HCT116 (cell line): ENCODE results near the gene PIK3R2. TPM values are rescaled to one million over a fixed set of nuclear protein-coding genes. Genes with fewer than 3 reads are reported as not detected.

ENCODE experiments used
- ATAC-seq: fragments of 200-7000 bp; cut with Tn5 transposase; 2 replicates; pipeline ENCODE4 v1.9.1; 2020; ENCODE audit warnings: mild to moderate bottlenecking, moderate library complexity
- Bru-seq: library from RNA; stranded (reverse); fragments of 400-500 nt; gene quantifications from one replicate; lab custom pipeline; 2021; lab: Mats Ljungman, UMichigan
- BruChase-seq, 2 experiments: library from RNA; stranded (reverse); fragments of 400-500 nt; gene quantifications; one replicate each; lab custom pipeline; 2021; lab: Mats Ljungman, UMichigan
- BruUV-seq: library from RNA; stranded (reverse); fragments of 400-500 nt; replicated peaks from 2 replicates; lab custom pipeline; 2021; lab: Mats Ljungman, UMichigan
- CTCF ChIA-PET: fragments of 300-600 bp; sonication (Branson Sonifier 250); formaldehyde crosslinking; loops from one replicate; lab custom pipeline; 2021; ENCODE audit warnings: antibody characterized with exemption; lab: Charles Lee
- POLR2A ChIA-PET: fragments of 300-600, 350-600 bp; sonication (Branson Sonifier 250); formaldehyde crosslinking; loops from one replicate; lab custom pipeline; 2021; ENCODE audit warnings: antibody characterized with exemption; lab: Charles Lee
- RAD21 ChIA-PET, 2 experiments: fragments of 300-600 bp; sonication (Branson Sonifier 250); formaldehyde crosslinking; loops; one replicate each; lab custom pipeline; 2023; ENCODE audit warnings: low total read pairs in 2 of 2; ENCODE audit not compliant: uncharacterized antibody in 2 of 2, unreplicated experiment in 2 of 2, low non-redundant PET in 1 of 2; lab: Charles Lee
- DNase-seq: peaks from one replicate; pipeline ENCODE4 v3.0.0-alpha.2; 2010; ENCODE audit warnings: low read depth, low spot score
- H2AFZ ChIP-seq: fragments of 200-600 bp; shearing (Covaris generic), sonication (generic); 2 replicates; pipeline ENCODE4 v1.6.1; 2017; ENCODE audit warnings: low read depth, mixed run types, mixed read lengths, antibody characterized with exemption, low read length; ENCODE audit not compliant: poor library complexity, severe bottlenecking
- H3K27ac ChIP-seq: 2 replicates; pipeline ENCODE4 v1.5.1; 2012; ENCODE audit warnings: low read depth, low read length
- H3K27me3 ChIP-seq: fragments of 200-600 bp; sonication (generic); 2 replicates; pipeline ENCODE4 v1.6.1; 2016; ENCODE audit warnings: mixed run types, low read length, mixed read lengths; ENCODE audit not compliant: insufficient read depth
- H3K36me3 ChIP-seq, 2 experiments: fragments of 200-500 bp in 1 of 2; fragments of 200-600 bp in 1 of 2; sonication (Bioruptor generic) in 1 of 2; sonication (generic) in 1 of 2; 2 replicates each; pipeline versions ENCODE4 v1.5.1 to v1.6.1; 2014 to 2016; ENCODE audit warnings: low read length in 2 of 2, inconsistent platforms in 1 of 2, mixed read lengths in 1 of 2, mixed run types in 1 of 2; ENCODE audit not compliant: insufficient read depth in 2 of 2, control insufficient read depth in 1 of 2
- H3K4me1 ChIP-seq, 2 experiments: fragments of 200-600 bp in 1 of 2; sonication (generic) in 1 of 2; 2 replicates each; pipeline versions ENCODE4 v1.5.1 to v1.6.1; 2012 to 2017; ENCODE audit warnings: low read length in 2 of 2, inconsistent platforms in 1 of 2, mild to moderate bottlenecking in 1 of 2, mixed read lengths in 1 of 2, mixed run types in 1 of 2, moderate library complexity in 1 of 2; ENCODE audit not compliant: insufficient read depth in 2 of 2, control insufficient read depth in 1 of 2
- H3K4me2 ChIP-seq: fragments of 200-600 bp; sonication (generic); 2 replicates; pipeline ENCODE4 v1.6.1; 2017; ENCODE audit warnings: mixed run types, low read length, mixed read lengths
- H3K4me3 ChIP-seq, 2 experiments: fragments of 200-600 bp in 1 of 2; sonication (generic) in 1 of 2; replicated peaks in 1 of 2; 2 replicates each; pipeline ENCODE4 v1.5.1; 2011 to 2016; ENCODE audit warnings: low read length in 2 of 2, control low read depth in 1 of 2, low read depth in 1 of 2, mild to moderate bottlenecking in 1 of 2, mixed read lengths in 1 of 2, mixed run types in 1 of 2
- H3K79me2 ChIP-seq: fragments of 200-600 bp; sonication (generic); 2 replicates; pipeline ENCODE4 v1.6.1; 2017; ENCODE audit warnings: mild to moderate bottlenecking, mixed run types, low read length, moderate library complexity, mixed read lengths; ENCODE audit not compliant: insufficient read depth
- H3K9ac ChIP-seq: fragments of 200-600 bp; sonication (generic); 2 replicates; pipeline ENCODE4 v1.6.1; 2016; ENCODE audit warnings: low read length, mixed read lengths
- H3K9me2 ChIP-seq: fragments of 200-600 bp; sonication (generic), shearing (Covaris generic); 2 replicates; pipeline ENCODE4 v1.6.1; 2017; ENCODE audit warnings: mixed run types, mild to moderate bottlenecking, moderate library complexity; ENCODE audit not compliant: insufficient read depth
- H3K9me3 ChIP-seq, 2 experiments: fragments of 200-500 bp in 1 of 2; fragments of 200-600 bp in 1 of 2; sonication (Bioruptor generic) in 1 of 2; sonication (generic) in 1 of 2; 2 replicates each; pipeline ENCODE4 v1.6.1; 2014 to 2017; ENCODE audit warnings: low read length in 2 of 2, mixed read lengths in 2 of 2, inconsistent platforms in 1 of 2, low read depth in 1 of 2, mild to moderate bottlenecking in 1 of 2, mixed run types in 1 of 2, moderate library complexity in 1 of 2; ENCODE audit not compliant: control insufficient read depth in 1 of 2, insufficient read depth in 1 of 2
- H4K20me1 ChIP-seq: fragments of 200-600 bp; sonication (generic), shearing (Covaris generic); 2 replicates; pipeline ENCODE4 v1.6.1; 2017; ENCODE audit warnings: mixed run types, mild to moderate bottlenecking, moderate library complexity; ENCODE audit not compliant: insufficient read depth
- FOSL1 ChIP-seq: IDR thresholded peaks from 2 replicates; pipeline ENCODE4 v1.6.1; 2012; ENCODE audit warnings: low read depth
- POLR2A ChIP-seq: IDR thresholded peaks from 2 replicates; pipeline ENCODE4 v1.7.0; 2011; ENCODE audit warnings: borderline replicate concordance; ENCODE audit not compliant: insufficient read depth, insufficient read length; ENCODE audit errors: extremely low read depth
- POLR2AphosphoS5 ChIP-seq: IDR thresholded peaks from 2 replicates; pipeline ENCODE4 v1.6.1; 2011; ENCODE audit warnings: mild to moderate bottlenecking, low read depth, low read length, moderate library complexity
- ZFX ChIP-seq: fragments of 450-650 bp; IDR thresholded peaks from 2 replicates; pipeline ENCODE4 v1.6.1; 2017
- ZNF274 ChIP-seq: fragments of 200-500 bp; sonication (Bioruptor generic); IDR thresholded peaks from 2 replicates; pipeline ENCODE4 v1.6.1; 2014; ENCODE audit warnings: mild to moderate bottlenecking, low read depth, low read length, inconsistent platforms
- intact Hi-C: fragments of 100-400 bp; cut with micrococcal nuclease; formaldehyde crosslinking; loops from 2 replicates; pipeline ENCODE4 v1.10.0; 2022
- long read RNA-seq: library from polyadenylated mRNA; unstranded; transcript quantifications from one replicate; pipeline ENCODE4 v2.0.0, GENCODE V29; 2021; ENCODE audit not compliant: unreplicated experiment
- polyA plus RNA-seq: library from polyadenylated mRNA; unstranded; fragments of >200 nt; gene quantifications from 2 replicates; pipeline ENCODE4 v1.2.1, GENCODE V29; 2012; ENCODE audit warnings: missing spikeins
- total RNA-seq: library from RNA; stranded (reverse); gene quantifications from one replicate; pipeline ENCODE4 v1.2.1, GENCODE V29; 2021; ENCODE audit not compliant: unreplicated experiment
- TF ChIP-seq, protein P1 (sequence below): IDR thresholded peaks from 2 replicates; pipeline ENCODE4 v1.6.1; 2011; ENCODE audit warnings: mild to moderate bottlenecking, low read length, moderate library complexity; ENCODE audit not compliant: insufficient replicate concordance; ENCODE audit errors: extremely low read depth

Gene PIK3R2
- total RNA-seq (53.4 TPM), Bru-seq, nascent RNA (percentile 52 among the genes with signal in this experiment), BruChase-seq, experiment 1, labeled RNA remaining after a 6-hour chase (percentile 88 among the genes with signal in this experiment), BruChase-seq, experiment 2, labeled RNA remaining after a 2-hour chase (percentile 79 among the genes with signal in this experiment)
- polyA plus RNA-seq: 21.2 and 32.2 TPM in 2 replicates
- long read RNA-seq, full-length matches to known transcripts: 16 of 24 reads
- long read RNA-seq, partial matches to known transcripts: 4 of 24 reads
- long read RNA-seq, other reads (novel, unspliced or antisense): 4 of 24 reads

DNA sequence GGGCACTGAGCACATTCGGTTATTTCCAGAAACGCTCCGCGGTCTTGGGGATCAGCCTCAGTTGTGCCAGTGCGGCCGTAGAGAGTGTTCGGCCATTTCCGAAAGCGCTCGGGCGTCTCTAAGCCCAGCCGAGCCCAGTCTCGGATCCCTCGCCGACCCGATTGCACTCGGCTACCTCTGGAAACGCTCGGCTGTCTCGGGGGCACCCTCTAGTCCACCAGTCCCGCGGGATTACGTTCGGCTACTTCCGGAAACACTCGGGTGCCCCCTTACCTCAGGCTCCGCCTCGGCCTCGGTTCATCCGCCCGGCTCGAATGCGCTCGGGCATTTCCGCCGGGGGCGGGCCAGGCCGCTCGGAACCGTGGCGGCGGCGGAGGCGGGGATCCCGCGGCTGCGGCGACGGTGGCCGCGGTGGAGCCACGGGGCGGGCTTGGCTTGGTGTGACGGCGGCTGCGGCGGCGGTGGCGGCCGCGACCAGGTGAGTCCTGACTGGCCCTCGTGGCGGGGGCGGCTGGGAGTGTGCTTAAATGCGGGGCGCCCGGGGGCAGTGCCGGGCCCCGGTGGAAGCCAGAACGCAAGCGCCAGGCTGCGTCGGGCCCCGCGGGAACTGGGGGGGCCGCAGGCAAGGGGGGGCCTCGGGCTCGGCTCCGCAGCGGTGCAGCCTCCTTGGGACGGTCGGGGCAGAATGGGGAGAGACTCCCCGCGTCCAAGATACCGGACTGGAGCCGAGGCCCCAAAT lies at the start of gene PIK3R2:
Gene PIK3R2 (plus strand): TSS at position 347 of the 739 bp plus-strand sequence. CDS start 2,717 bp downstream, outside the sequence.
- ATAC-seq (peak; percentile 90), DNase-seq (peak; percentile 97)
- Histone ChIP-seq H3K9ac (peak within 1 kb of the TSS; percentile 98), H3K9me3 (no peaks in the 10 kb centered on the region), H3K36me3 (peaks cover 0 to 11% of the 10 kb centered on the region in 2 experiments; a peak in 1 of 4 replicates), H3K27ac (peak within 1 kb of the TSS; percentile 85), H3K4me1 (peaks cover 38 to 49% of the 10 kb centered on the region in 2 experiments), H3K4me2 (peak within 1 kb of the TSS; percentile 99), H2AFZ (no peak within 1 kb of the TSS), H3K4me3 (peak within 1 kb of the TSS; percentile 83 to 90), H3K27me3 (no peaks in the 10 kb centered on the region), H3K79me2 (peaks cover 35% of the 10 kb centered on the region), H4K20me1 (no peaks in the 10 kb centered on the region), H3K9me2 (no peaks in the 10 kb centered on the region)
- CTCF ChIA-PET: interaction anchor here (0.7 to 1.5 kb wide), 7 partner anchors 15 to 261 kb away, joined by 3 to 11 read pairs (median 3); partner anchors contain the start of gene MPV17L2
- RAD21 ChIA-PET: no interaction called here
- BruUV-seq: no TSS peak
- intact Hi-C loops: loop anchor here (1.0 to 10.0 kb wide), 2 partner anchors 36 to 148 kb away; partner anchors contain the start of gene ARRDC2
- peak; percentile 83; the same call in 1 of the 2 replicates for TF ChIP-seq ZFX
- TF ChIP-seq, protein P1, sequence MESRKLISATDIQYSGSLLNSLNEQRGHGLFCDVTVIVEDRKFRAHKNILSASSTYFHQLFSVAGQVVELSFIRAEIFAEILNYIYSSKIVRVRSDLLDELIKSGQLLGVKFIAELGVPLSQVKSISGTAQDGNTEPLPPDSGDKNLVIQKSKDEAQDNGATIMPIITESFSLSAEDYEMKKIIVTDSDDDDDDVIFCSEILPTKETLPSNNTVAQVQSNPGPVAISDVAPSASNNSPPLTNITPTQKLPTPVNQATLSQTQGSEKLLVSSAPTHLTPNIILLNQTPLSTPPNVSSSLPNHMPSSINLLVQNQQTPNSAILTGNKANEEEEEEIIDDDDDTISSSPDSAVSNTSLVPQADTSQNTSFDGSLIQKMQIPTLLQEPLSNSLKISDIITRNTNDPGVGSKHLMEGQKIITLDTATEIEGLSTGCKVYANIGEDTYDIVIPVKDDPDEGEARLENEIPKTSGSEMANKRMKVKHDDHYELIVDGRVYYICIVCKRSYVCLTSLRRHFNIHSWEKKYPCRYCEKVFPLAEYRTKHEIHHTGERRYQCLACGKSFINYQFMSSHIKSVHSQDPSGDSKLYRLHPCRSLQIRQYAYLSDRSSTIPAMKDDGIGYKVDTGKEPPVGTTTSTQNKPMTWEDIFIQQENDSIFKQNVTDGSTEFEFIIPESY: peak; percentile 92
- TF ChIP-seq FOSL1: no peak
- TF ChIP-seq POLR2A: peak; percentile 20
- TF ChIP-seq ZNF274: no peak
- TF ChIP-seq POLR2AphosphoS5: peak; percentile 51
- POLR2A ChIA-PET: interaction anchor here (0.7 to 1.6 kb wide), 2 partner anchors 39 to 128 kb away, joined by 3 to 4 read pairs; partner anchors contain the start of gene JUND
